Osteoblast (primary cell): ENCODE data around the gene ARHGEF9. TPM values are rescaled to one million over a fixed set of nuclear protein-coding genes. Genes with fewer than 3 reads are reported as not detected.

Experiments
- DNase-seq: peaks from one replicate; pipeline ENCODE4 v3.0.0; 2011; ENCODE audit warnings: low spot score, mixed read lengths; ENCODE audit not compliant: insufficient read length; ENCODE audit errors: missing footprints
- H2AFZ ChIP-seq: 2 replicates; pipeline ENCODE4 v1.6.0; 2011; ENCODE audit warnings: mild to moderate bottlenecking, low read length
- H3K27ac ChIP-seq: 2 replicates; pipeline ENCODE4 v1.5.1; 2011; ENCODE audit warnings: mild to moderate bottlenecking, low read depth, low read length, moderate library complexity
- H3K27me3 ChIP-seq: 2 replicates; pipeline ENCODE4 v1.6.0; 2012; ENCODE audit warnings: mild to moderate bottlenecking, control low read depth, inconsistent platforms, low read length, moderate library complexity; ENCODE audit not compliant: insufficient read depth
- H3K36me3 ChIP-seq: 2 replicates; pipeline ENCODE4 v1.5.1; 2011; ENCODE audit warnings: mild to moderate bottlenecking, low read length, control low read depth, moderate library complexity; ENCODE audit not compliant: insufficient read depth
- H3K4me1 ChIP-seq: 2 replicates; pipeline ENCODE4 v1.5.1; 2011; ENCODE audit warnings: mild to moderate bottlenecking, low read length, control low read depth, moderate library complexity; ENCODE audit not compliant: insufficient read depth
- H3K4me2 ChIP-seq: 2 replicates; pipeline ENCODE4 v1.6.0; 2011; ENCODE audit warnings: mild to moderate bottlenecking, low read length; ENCODE audit not compliant: insufficient read depth
- H3K4me3 ChIP-seq: fragments of 200-600 bp; sonication (generic); 3 replicates; pipeline ENCODE4 v1.5.1; 2012; ENCODE audit warnings: mild to moderate bottlenecking, low read length, inconsistent platforms; ENCODE audit not compliant: insufficient read depth
- H3K79me2 ChIP-seq: 2 replicates; pipeline ENCODE4 v1.6.0; 2012; ENCODE audit warnings: mild to moderate bottlenecking, low read length, control low read depth, inconsistent platforms; ENCODE audit not compliant: insufficient read depth
- H3K9me3 ChIP-seq: 2 replicates; pipeline ENCODE4 v1.5.1; 2011; ENCODE audit warnings: low read depth, low read length, control low read depth
- H4K20me1 ChIP-seq: 2 replicates; pipeline ENCODE4 v1.6.0; 2012; ENCODE audit warnings: mild to moderate bottlenecking, low read length, control low read depth; ENCODE audit not compliant: insufficient read depth
- small RNA-seq: library from RNA; depleted of rRNA; stranded (forward); fragments of <200 nt; gene quantifications from one replicate; pipeline ENCODE3, GENCODE V24; 2012
- total RNA-seq: library from RNA; depleted of rRNA; stranded (reverse); fragments of >200 nt; gene quantifications from 2 replicates; pipeline ENCODE4 v1.2.3, GENCODE V29; 2012
- TF ChIP-seq, protein P1 (sequence below): IDR thresholded peaks from 2 replicates; pipeline ENCODE4 v1.5.1; 2011; ENCODE audit warnings: mild to moderate bottlenecking, low read depth, low read length, moderate library complexity; ENCODE audit errors: extremely low read depth

ARHGEF9 gene
- total RNA-seq, 1 donor: 16.3 TPM

DNA sequence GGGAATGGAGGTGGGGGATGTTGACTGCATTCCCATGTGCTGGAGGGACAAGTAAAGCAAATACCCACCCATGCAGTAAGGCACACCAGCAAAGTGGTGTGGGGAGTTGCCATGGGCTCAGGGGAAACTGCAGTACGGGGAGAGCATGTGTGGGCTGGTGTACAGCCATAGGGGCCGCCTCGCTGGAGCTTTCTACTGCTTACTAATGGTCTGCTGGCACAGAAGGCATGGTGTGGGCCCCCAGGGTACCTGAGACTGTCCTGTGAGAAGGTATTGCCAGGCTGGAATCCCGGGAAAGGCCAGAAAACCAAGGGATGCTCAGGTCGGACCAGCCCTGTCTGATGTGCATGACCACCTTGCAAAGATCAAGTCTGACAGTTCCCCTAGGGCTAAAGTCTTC lies 199.1 kb downstream of the ARHGEF9 start:
- no peaks in the 10 kb centered on the region for H3K79me2 ChIP-seq
- H3K4me3 ChIP-seq: no peak overlapping the region
- no peak overlapping the region for H3K4me2 ChIP-seq
- H4K20me1 ChIP-seq: no peaks in the 10 kb centered on the region
- no peak overlapping the region for H3K27ac ChIP-seq
- DNase-seq: no peak
- no peaks in the 10 kb centered on the region for H3K36me3 ChIP-seq
- TF ChIP-seq, protein P1, sequence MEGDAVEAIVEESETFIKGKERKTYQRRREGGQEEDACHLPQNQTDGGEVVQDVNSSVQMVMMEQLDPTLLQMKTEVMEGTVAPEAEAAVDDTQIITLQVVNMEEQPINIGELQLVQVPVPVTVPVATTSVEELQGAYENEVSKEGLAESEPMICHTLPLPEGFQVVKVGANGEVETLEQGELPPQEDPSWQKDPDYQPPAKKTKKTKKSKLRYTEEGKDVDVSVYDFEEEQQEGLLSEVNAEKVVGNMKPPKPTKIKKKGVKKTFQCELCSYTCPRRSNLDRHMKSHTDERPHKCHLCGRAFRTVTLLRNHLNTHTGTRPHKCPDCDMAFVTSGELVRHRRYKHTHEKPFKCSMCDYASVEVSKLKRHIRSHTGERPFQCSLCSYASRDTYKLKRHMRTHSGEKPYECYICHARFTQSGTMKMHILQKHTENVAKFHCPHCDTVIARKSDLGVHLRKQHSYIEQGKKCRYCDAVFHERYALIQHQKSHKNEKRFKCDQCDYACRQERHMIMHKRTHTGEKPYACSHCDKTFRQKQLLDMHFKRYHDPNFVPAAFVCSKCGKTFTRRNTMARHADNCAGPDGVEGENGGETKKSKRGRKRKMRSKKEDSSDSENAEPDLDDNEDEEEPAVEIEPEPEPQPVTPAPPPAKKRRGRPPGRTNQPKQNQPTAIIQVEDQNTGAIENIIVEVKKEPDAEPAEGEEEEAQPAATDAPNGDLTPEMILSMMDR: no peak
- no peaks in the 10 kb centered on the region for H3K4me1 ChIP-seq
- H3K9me3 ChIP-seq: no peaks in the 10 kb centered on the region
- H2AFZ ChIP-seq: no peak overlapping the region
- no peaks in the 10 kb centered on the region for H3K27me3 ChIP-seq

Small RNA genes lying within 50 kb of the gene (small RNA-seq; reads per million reads assigned to genes)
- gene MIR1468: 0.37 reads per million
